GM13977 (cell line): ENCODE results near the gene PCSK5.

Experiments used
- DNase-seq: peaks from one replicate; pipeline ENCODE4 v3.0.0; 2012; ENCODE audit warnings: low spot score
- CTCF ChIP-seq: IDR thresholded peaks from 2 replicates; pipeline ENCODE4 v1.5.1; 2012; ENCODE audit warnings: mild to moderate bottlenecking, control low read depth; ENCODE audit not compliant: insufficient read depth; ENCODE audit errors: extremely low read depth, missing control alignments
- in situ Hi-C: fragments of 300-500 bp; cut with MboI; formaldehyde crosslinking; loops from one replicate; pipeline ENCODE4 v1.12.0; 2022; ENCODE audit warnings: low sequenced_read_pairs, low pct_unique_long_range_greater_than_20kb, mixed read lengths, inconsistent platforms; ENCODE audit not compliant: unreplicated experiment

The PCSK5 gene

GRCh38 chr9:75992482-75993206, 102.2 kb downstream of the PCSK5 start:
- DNase-seq, result no peak
- no peak for TF ChIP-seq CTCF
- in situ Hi-C loops, result no loop called here

- in situ Hi-C loops, result no loop called here
- TF ChIP-seq CTCF, result no peak
- no peak for DNase-seq
Measured at GRCh38 chr9:75993434-75993833, 103.0 kb downstream of the PCSK5 start.

- no peak for DNase-seq
- TF ChIP-seq CTCF, result no peak
- in situ Hi-C loops, result no loop called here
Measured at GRCh38 chr9:75995066-75995465, 104.6 kb downstream of the PCSK5 start.

- no peak for TF ChIP-seq CTCF
- in situ Hi-C loops, result no loop called here
- no peak for DNase-seq
Measured at GRCh38 chr9:75996726-75997125, 106.3 kb downstream of the PCSK5 start.

GRCh38 chr9:75997206-75997605, 106.7 kb downstream of the PCSK5 start:
- in situ Hi-C loops, result no loop called here
- DNase-seq, result no peak
- no peak for TF ChIP-seq CTCF

- no peak for TF ChIP-seq CTCF
- in situ Hi-C loops, result no loop called here
- no peak for DNase-seq
Measured at GRCh38 chr9:75998096-75998780, 107.8 kb downstream of the PCSK5 start.
